Peyer's patch (tissue), 4 donors: ENCODE data around the gene DCLK1. TPM values are rescaled to one million over a fixed set of nuclear protein-coding genes. Genes with fewer than 3 reads are reported as not detected.

Experiments used
- DNase-seq, 3 donors: peaks; one replicate each; pipeline ENCODE4 v3.0.0-alpha.2; 2017 to 2019
- H3K27ac ChIP-seq, 4 donors: fragments of 200-600 bp; sonication (generic); one replicate each; pipeline ENCODE4 v1.5.1; 2016 to 2019
- H3K27me3 ChIP-seq, 2 donors: fragments of 200-600 bp; sonication (generic); one replicate each; pipeline ENCODE4 v1.5.1; 2019
- H3K36me3 ChIP-seq, 3 donors: fragments of 200-600 bp; sonication (generic); one replicate each; pipeline ENCODE4 v1.5.1; 2016 to 2019
- H3K4me1 ChIP-seq, 4 donors: fragments of 200-600 bp; sonication (generic); one replicate each; pipeline ENCODE4 v1.5.1; 2016 to 2019
- H3K4me3 ChIP-seq, 4 donors: fragments of 200-600 bp; sonication (generic); 1 replicate in 3 of 4; 2 replicates in 1 of 4; pipeline ENCODE4 v1.5.1; 2016 to 2019; ENCODE audit warnings: mild to moderate bottlenecking in 1 of 4
- H3K9me3 ChIP-seq, 4 donors: fragments of 200-600 bp; sonication (generic); one replicate each; pipeline ENCODE4 v1.5.1; 2016 to 2019; ENCODE audit warnings: mild to moderate bottlenecking in 1 of 4
- POLR2A ChIP-seq, 2 donors: fragments of 450-650 bp; IDR thresholded peaks; one replicate each; pipeline ENCODE4 v1.5.1; 2017; ENCODE audit warnings: antibody characterized with exemption in 2 of 2, mild to moderate bottlenecking in 2 of 2, moderate library complexity in 2 of 2
- total RNA-seq, 4 donors: library from RNA; depleted of rRNA; stranded (reverse); fragments of >200 nt; gene quantifications; one replicate each; pipeline ENCODE4 v1.1.0, GENCODE V29; 2016
- TF ChIP-seq, protein P1 (sequence below), 6 experiments: fragments of 450-650 bp in 4 of 6; fragments of 200-600 bp in 2 of 6; sonication (generic) in 1 of 6; IDR thresholded peaks; one replicate each; pipeline ENCODE4 v1.5.1; 2017 to 2019; ENCODE audit warnings: antibody characterized with exemption in 6 of 6, mild to moderate bottlenecking in 3 of 6, moderate library complexity in 1 of 6

DCLK1 gene
- total RNA-seq, 4 donors from 2014 or later = 3.7 to 23.1 (median 9.1) TPM

DNA sequence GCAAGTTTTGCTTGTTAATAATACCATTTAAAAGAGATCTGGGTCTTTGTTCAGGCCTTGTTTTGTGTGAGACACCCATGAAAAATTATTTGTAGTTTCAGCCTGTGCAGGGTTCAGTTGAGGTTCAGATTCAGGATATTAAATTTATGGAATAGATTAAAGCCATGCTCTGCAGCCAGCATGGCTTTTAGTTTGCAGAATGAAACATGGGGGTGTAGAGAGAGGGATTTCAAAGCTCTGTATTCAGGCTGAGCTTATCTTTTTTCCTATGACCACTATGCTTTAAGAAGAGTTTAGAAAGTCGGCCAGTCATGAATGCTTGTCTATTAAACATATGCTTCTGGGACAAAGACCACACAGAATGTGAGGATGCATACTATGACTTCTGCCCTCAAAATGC is 73.6 kb downstream of the DCLK1 start:
- Histone ChIP-seq H3K36me3 (no peaks in the 10 kb centered on the region), H3K27me3 (no peaks in the 10 kb centered on the region), H3K27ac (no peak overlapping the region), H3K4me3 (no peak overlapping the region), H3K9me3 (no peaks in the 10 kb centered on the region), H3K4me1 (no peaks in the 10 kb centered on the region)
- no peak for DNase-seq
- TF ChIP-seq, protein P1, sequence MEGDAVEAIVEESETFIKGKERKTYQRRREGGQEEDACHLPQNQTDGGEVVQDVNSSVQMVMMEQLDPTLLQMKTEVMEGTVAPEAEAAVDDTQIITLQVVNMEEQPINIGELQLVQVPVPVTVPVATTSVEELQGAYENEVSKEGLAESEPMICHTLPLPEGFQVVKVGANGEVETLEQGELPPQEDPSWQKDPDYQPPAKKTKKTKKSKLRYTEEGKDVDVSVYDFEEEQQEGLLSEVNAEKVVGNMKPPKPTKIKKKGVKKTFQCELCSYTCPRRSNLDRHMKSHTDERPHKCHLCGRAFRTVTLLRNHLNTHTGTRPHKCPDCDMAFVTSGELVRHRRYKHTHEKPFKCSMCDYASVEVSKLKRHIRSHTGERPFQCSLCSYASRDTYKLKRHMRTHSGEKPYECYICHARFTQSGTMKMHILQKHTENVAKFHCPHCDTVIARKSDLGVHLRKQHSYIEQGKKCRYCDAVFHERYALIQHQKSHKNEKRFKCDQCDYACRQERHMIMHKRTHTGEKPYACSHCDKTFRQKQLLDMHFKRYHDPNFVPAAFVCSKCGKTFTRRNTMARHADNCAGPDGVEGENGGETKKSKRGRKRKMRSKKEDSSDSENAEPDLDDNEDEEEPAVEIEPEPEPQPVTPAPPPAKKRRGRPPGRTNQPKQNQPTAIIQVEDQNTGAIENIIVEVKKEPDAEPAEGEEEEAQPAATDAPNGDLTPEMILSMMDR (IDR thresholded peaks at IDR 0.05) = no peak
- TF ChIP-seq POLR2A (IDR thresholded peaks at IDR 0.05) = no peak

DNA sequence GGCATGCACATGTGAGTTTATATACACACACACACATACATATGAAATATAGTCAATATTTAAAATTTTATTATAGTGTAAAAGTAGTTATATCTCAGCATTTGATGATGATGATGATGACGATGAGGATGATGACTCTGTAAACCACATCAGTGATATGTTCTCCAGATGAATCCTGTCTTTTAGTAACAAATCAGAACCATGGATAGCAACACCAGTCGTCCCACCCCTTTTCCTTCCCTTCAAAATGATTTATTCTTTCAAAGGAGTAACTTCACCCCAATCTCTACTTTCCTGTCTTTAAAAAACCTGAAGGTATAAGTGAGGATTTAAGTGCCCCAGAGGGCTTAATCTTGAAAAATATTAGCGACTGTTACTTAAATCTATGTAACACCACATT is 74.1 kb downstream of the DCLK1 start:
- no peaks in the 10 kb centered on the region for H3K27me3 ChIP-seq
- no peaks in the 10 kb centered on the region for H3K9me3 ChIP-seq
- no peak for DNase-seq
- H3K4me1 ChIP-seq = no peaks in the 10 kb centered on the region
- H3K4me3 ChIP-seq = no peak overlapping the region
- no peaks in the 10 kb centered on the region for H3K36me3 ChIP-seq
- H3K27ac ChIP-seq = no peak overlapping the region
- TF ChIP-seq, protein P1 (IDR thresholded peaks at IDR 0.05) = no peak
- no peak for TF ChIP-seq POLR2A (IDR thresholded peaks at IDR 0.05)

DNA sequence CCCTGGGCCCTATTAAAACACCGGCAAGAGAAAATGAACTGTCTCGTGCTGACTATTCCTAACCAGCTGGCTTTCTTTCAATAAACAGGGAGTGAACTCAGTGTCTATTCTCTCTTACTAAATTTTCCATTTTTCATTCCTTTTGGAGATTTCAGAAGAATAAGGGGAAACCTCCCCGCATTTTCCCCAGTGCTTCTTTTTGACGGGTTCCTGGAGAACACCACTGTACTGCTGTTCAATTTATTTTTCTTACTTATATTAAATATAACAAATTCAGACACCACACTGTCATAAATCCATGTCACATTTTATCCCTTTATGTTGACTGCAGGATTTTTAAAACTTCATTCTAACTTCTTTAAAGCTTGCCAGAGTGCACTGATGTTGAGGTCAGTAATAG is 75.8 kb downstream of the DCLK1 start:
- H3K27me3 ChIP-seq = no peaks in the 10 kb centered on the region
- H3K4me3 ChIP-seq = no peak overlapping the region
- H3K4me1 ChIP-seq = no peaks in the 10 kb centered on the region
- DNase-seq = no peak
- no peaks in the 10 kb centered on the region for H3K9me3 ChIP-seq
- TF ChIP-seq POLR2A (IDR thresholded peaks at IDR 0.05) = no peak
- TF ChIP-seq, protein P1 (IDR thresholded peaks at IDR 0.05) = no peak
- H3K27ac ChIP-seq = no peak overlapping the region
- H3K36me3 ChIP-seq = no peaks in the 10 kb centered on the region

DNA sequence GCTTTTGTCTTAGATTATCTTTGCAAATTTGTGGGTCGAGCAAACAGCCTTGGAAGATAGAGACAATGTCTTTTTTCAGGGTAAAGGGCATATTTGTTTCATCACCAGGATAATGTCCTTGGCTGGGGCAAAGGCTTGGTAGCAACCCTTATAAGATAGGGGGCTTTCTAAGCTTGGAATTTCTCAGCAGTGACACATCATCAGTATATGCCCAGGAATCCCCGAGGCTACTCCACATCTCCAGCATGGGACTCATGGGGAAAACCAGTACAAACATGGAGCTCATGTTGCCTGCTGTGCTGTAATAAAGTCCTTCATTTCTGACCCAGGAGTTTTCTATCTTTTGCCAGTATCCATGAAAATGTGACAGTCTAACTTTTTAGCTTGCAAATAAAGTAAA is 77.1 kb downstream of the DCLK1 start:
- H3K4me3 ChIP-seq = no peak overlapping the region
- H3K27me3 ChIP-seq = no peaks in the 10 kb centered on the region
- H3K27ac ChIP-seq = no peak overlapping the region
- H3K4me1 ChIP-seq = no peaks in the 10 kb centered on the region
- no peaks in the 10 kb centered on the region for H3K9me3 ChIP-seq
- TF ChIP-seq POLR2A (IDR thresholded peaks at IDR 0.05) = no peak
- TF ChIP-seq, protein P1 (IDR thresholded peaks at IDR 0.05) = no peak
- H3K36me3 ChIP-seq = no peaks in the 10 kb centered on the region
- DNase-seq = no peak

DNA sequence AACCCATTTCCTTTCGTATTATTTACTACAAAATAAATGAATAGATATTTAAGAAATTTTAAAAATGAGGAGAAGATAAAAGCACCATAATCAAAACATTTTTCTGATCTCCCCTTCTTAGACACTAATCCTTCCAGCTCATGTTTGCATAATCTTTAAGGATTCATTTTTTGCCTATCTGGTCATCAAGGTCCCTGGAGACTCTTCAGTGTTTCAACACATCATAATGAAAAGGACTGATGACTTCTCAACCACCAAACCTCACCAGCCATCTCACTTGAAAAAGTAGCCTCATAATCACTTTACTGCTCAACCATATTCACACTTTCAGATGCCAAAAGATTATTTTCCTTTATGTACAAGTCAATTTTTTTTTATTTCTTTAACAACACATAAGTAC is 80.1 kb downstream of the DCLK1 start:
- no peaks in the 10 kb centered on the region for H3K9me3 ChIP-seq
- H3K4me3 ChIP-seq = no peak overlapping the region
- no peak for TF ChIP-seq POLR2A (IDR thresholded peaks at IDR 0.05)
- TF ChIP-seq, protein P1 (IDR thresholded peaks at IDR 0.05) = no peak
- H3K27me3 ChIP-seq = no peaks in the 10 kb centered on the region
- H3K4me1 ChIP-seq = no peaks in the 10 kb centered on the region
- no peaks in the 10 kb centered on the region for H3K36me3 ChIP-seq
- DNase-seq = no peak
- no peak overlapping the region for H3K27ac ChIP-seq

DNA sequence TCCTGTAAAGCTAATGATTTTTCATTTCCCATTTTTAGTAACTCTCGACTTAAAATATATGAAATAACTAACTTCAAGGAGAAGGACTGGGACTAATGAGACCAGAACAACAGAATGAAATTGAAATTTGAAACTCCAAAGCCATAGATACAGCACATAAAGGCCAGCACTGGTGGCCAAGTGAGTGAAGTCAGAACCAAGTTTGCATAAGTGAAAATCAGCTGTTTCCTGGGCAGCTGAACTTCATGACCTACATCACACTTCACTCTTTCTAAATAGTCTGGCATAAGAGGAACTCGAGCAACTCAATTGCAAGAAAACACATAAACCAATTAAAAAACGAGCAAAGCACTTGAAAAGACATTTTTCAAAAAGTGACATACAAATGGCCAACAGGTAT is 84.5 kb downstream of the DCLK1 start:
- TF ChIP-seq POLR2A (IDR thresholded peaks at IDR 0.05) = no peak
- TF ChIP-seq, protein P1 (IDR thresholded peaks at IDR 0.05) = no peak
- H3K9me3 ChIP-seq = no peaks in the 10 kb centered on the region

More for the DNA sequence above, 84.5 kb downstream of the DCLK1 start:
- Histone ChIP-seq H3K4me3 (no peak overlapping the region), H3K27me3 (no peaks in the 10 kb centered on the region), H3K27ac (no peak overlapping the region), H3K36me3 (no peaks in the 10 kb centered on the region), H3K4me1 (no peaks in the 10 kb centered on the region)
- DNase-seq = no peak
